Tibial nerve (tissue), 4 donors: ENCODE results near the gene CDH5.

Experiments used
- CTCF ChIP-seq, 5 experiments: fragments of 200-600 bp in 3 of 5; fragments of 450-650 bp in 2 of 5; sonication (generic) in 3 of 5; IDR thresholded peaks; one replicate each; pipeline ENCODE4 v1.5.1; 2016 to 2019; ENCODE audit warnings: antibody characterized with exemption in 5 of 5, mild to moderate bottlenecking in 3 of 5, moderate library complexity in 2 of 5
- EP300 ChIP-seq, 2 donors: sonication (generic); formaldehyde crosslinking; IDR thresholded peaks; one replicate each; pipeline ENCODE4 v1.6.1; 2017; ENCODE audit warnings: antibody characterized with exemption in 2 of 2, mild to moderate bottlenecking in 1 of 2
- POLR2A ChIP-seq, 2 donors: fragments of 450-650 bp; IDR thresholded peaks; one replicate each; pipeline ENCODE4 v1.6.1; 2017; ENCODE audit warnings: antibody characterized with exemption in 2 of 2, mild to moderate bottlenecking in 2 of 2, moderate library complexity in 2 of 2

GRCh38 chr16:66408163-66409048, 41.9 kb downstream of the CDH5 start:
- no peak for TF ChIP-seq CTCF (IDR thresholded peaks at IDR 0.05)
- no peak for TF ChIP-seq POLR2A (IDR thresholded peaks at IDR 0.05)
- peak in 1 of 2 donors; percentile 17 for TF ChIP-seq EP300 (IDR thresholded peaks at IDR 0.05)
